Suprapubic skin (tissue), 4 donors: ENCODE results near the gene RNF166. TPM values are rescaled to one million over a fixed set of nuclear protein-coding genes. Genes with fewer than 3 reads are reported as not detected.
A peak's percentile ranks its signal among the peaks of the same experiment; 100 is the strongest.

Experiments
- DNase-seq, 2 donors: peaks; one replicate each; pipeline ENCODE4 v3.0.0-alpha.2; 2019; ENCODE audit warnings: low spot score in 2 of 2
- H3K27ac ChIP-seq: fragments of 200-600 bp; sonication (generic); one replicate; pipeline ENCODE4 v1.5.1; 2019
- H3K27me3 ChIP-seq: fragments of 200-600 bp; sonication (generic); one replicate; pipeline ENCODE4 v1.5.1; 2019
- H3K36me3 ChIP-seq: fragments of 200-600 bp; sonication (generic); one replicate; pipeline ENCODE4 v1.5.1; 2019
- H3K4me1 ChIP-seq: fragments of 200-600 bp; sonication (generic); one replicate; pipeline ENCODE4 v1.5.1; 2019
- H3K4me3 ChIP-seq: fragments of 200-600 bp; sonication (generic); one replicate; pipeline ENCODE4 v1.5.1; 2019; ENCODE audit warnings: mild to moderate bottlenecking
- H3K9me3 ChIP-seq: fragments of 200-600 bp; sonication (generic); one replicate; pipeline ENCODE4 v1.5.1; 2019
- CTCF ChIP-seq, 2 donors: fragments of 200-600 bp in 1 of 2; fragments of 450-650 bp in 1 of 2; sonication (generic) in 1 of 2; IDR thresholded peaks; one replicate each; pipeline ENCODE4 v1.5.1; 2016 to 2019; ENCODE audit warnings: antibody characterized with exemption in 2 of 2, mild to moderate bottlenecking in 1 of 2, moderate library complexity in 1 of 2
- EP300 ChIP-seq: sonication (generic); formaldehyde crosslinking; IDR thresholded peaks from one replicate; pipeline ENCODE4 v1.6.1; 2017; ENCODE audit warnings: antibody characterized with exemption
- POLR2A ChIP-seq, 2 donors: fragments of 450-650 bp; IDR thresholded peaks; one replicate each; pipeline ENCODE4 v1.6.1; 2017; ENCODE audit warnings: antibody characterized with exemption in 2 of 2, mild to moderate bottlenecking in 2 of 2, moderate library complexity in 2 of 2
- POLR2AphosphoS5 ChIP-seq, 3 donors: sonication (generic); formaldehyde crosslinking; IDR thresholded peaks; one replicate each; pipeline ENCODE4 v1.6.1; 2017; ENCODE audit warnings: antibody characterized with exemption in 3 of 3
- WGBS: methylation state at CpG from one replicate; pipeline ENCODE4 v1.1.5; 2018; 5-methylcytosine and 5-hydroxymethylcytosine counted together
- total RNA-seq, 4 donors: library from RNA; depleted of rRNA; stranded (reverse); fragments of >200 nt; gene quantifications; one replicate each; pipeline ENCODE4 v1.1.0, GENCODE V29; 2016

The RNF166 gene
- total RNA-seq, 4 donors from 2014 or later, result 12.4 to 15.8 (median 14.6) TPM

GRCh38 chr16:88657371-88657770, 48.8 kb downstream of the RNF166 start:
- H3K36me3 ChIP-seq, result peaks cover 25% of the 10 kb centered on the region
- no peaks in the 10 kb centered on the region for H3K9me3 ChIP-seq
- TF ChIP-seq POLR2AphosphoS5 (IDR thresholded peaks at IDR 0.05) (no peak), EP300 (no peak), POLR2A (IDR thresholded peaks at IDR 0.05) (no peak), CTCF (IDR thresholded peaks at IDR 0.05) (no peak)

GRCh38 chr16:88656291-88656980, 49.8 kb downstream of the RNF166 start:
- no peak for DNase-seq
- H3K27me3 ChIP-seq, result no peaks in the 10 kb centered on the region
- TF ChIP-seq CTCF (IDR thresholded peaks at IDR 0.05), result no peak
- TF ChIP-seq POLR2A (IDR thresholded peaks at IDR 0.05), result no peak
- no peak for TF ChIP-seq EP300
- no peak for TF ChIP-seq POLR2AphosphoS5 (IDR thresholded peaks at IDR 0.05)
- WGBS, result 82% methylated on average over 14 of the region's 25 CpGs
- H3K9me3 ChIP-seq, result no peaks in the 10 kb centered on the region
- peaks cover 10% of the 10 kb centered on the region for H3K4me1 ChIP-seq
- peaks cover 25% of the 10 kb centered on the region for H3K36me3 ChIP-seq
- no peak overlapping the region for H3K27ac ChIP-seq
- no peak overlapping the region for H3K4me3 ChIP-seq

More at GRCh38 chr16:88657371-88657770, 48.8 kb downstream of the RNF166 start:
- H3K27me3 ChIP-seq, result no peaks in the 10 kb centered on the region
- H3K4me1 ChIP-seq, result peaks cover 14% of the 10 kb centered on the region
- no peak overlapping the region for H3K27ac ChIP-seq
- no peak for DNase-seq
- H3K4me3 ChIP-seq, result no peak overlapping the region
- 100% methylated on average over 2 of the region's 19 CpGs for WGBS

- Histone ChIP-seq H3K36me3 (peaks cover 25% of the 10 kb centered on the region), H3K9me3 (no peaks in the 10 kb centered on the region), H3K27me3 (no peaks in the 10 kb centered on the region), H3K27ac (no peak overlapping the region), H3K4me1 (peaks cover 10% of the 10 kb centered on the region), H3K4me3 (no peak overlapping the region)
- TF ChIP-seq CTCF (IDR thresholded peaks at IDR 0.05) (no peak), POLR2AphosphoS5 (IDR thresholded peaks at IDR 0.05) (no peak), EP300 (no peak), POLR2A (IDR thresholded peaks at IDR 0.05) (no peak)
- 100% methylated on average over 2 of the region's 29 CpGs for WGBS
- DNase-seq, result no peak
Observed at GRCh38 chr16:88655733-88656281, 50.4 kb downstream of the RNF166 start.

- peak in 1 of 2 donors; percentile 81 for DNase-seq
- H3K27me3 ChIP-seq, result no peaks in the 10 kb centered on the region
- no peaks in the 10 kb centered on the region for H3K9me3 ChIP-seq
- 98% methylated on average over 23 of the region's 50 CpGs for WGBS
- no peak overlapping the region for H3K27ac ChIP-seq
- no peak for TF ChIP-seq EP300
- TF ChIP-seq CTCF (IDR thresholded peaks at IDR 0.05), result no peak
- no peak for TF ChIP-seq POLR2A (IDR thresholded peaks at IDR 0.05)
- no peak for TF ChIP-seq POLR2AphosphoS5 (IDR thresholded peaks at IDR 0.05)
- peaks cover 15% of the 10 kb centered on the region for H3K4me1 ChIP-seq
- H3K4me3 ChIP-seq, result no peak overlapping the region
- H3K36me3 ChIP-seq, result peaks cover 25% of the 10 kb centered on the region
Observed at GRCh38 chr16:88655053-88655732, 51.0 kb downstream of the RNF166 start.

- WGBS, result 83% methylated on average over 14 of the region's 28 CpGs
- TF ChIP-seq POLR2A (IDR thresholded peaks at IDR 0.05) (no peak), CTCF (IDR thresholded peaks at IDR 0.05) (no peak), POLR2AphosphoS5 (IDR thresholded peaks at IDR 0.05) (no peak), EP300 (no peak)
- Histone ChIP-seq H3K4me3 (no peak overlapping the region), H3K4me1 (peaks cover 22% of the 10 kb centered on the region), H3K36me3 (peaks cover 25% of the 10 kb centered on the region), H3K27me3 (no peaks in the 10 kb centered on the region), H3K27ac (no peak overlapping the region), H3K9me3 (no peaks in the 10 kb centered on the region)
- no peak for DNase-seq
Observed at GRCh38 chr16:88654363-88655052, 51.7 kb downstream of the RNF166 start.
